ENCODE results near the gene RHPN2. TPM values are rescaled to one million over a fixed set of nuclear protein-coding genes. Genes with fewer than 3 reads are reported as not detected.
"Not testable (repeated sequence)": the region's sequence is repeated elsewhere in the genome, so short reads cannot be mapped to it uniquely, and the experiment has no call there.

Gene RHPN2
- total and polyA plus RNA-seq, 2 donors (not counting 3 experiments of a cell fraction or from before 2014, with no cell fraction given) = 2.3 to 2.7 TPM

DNA sequence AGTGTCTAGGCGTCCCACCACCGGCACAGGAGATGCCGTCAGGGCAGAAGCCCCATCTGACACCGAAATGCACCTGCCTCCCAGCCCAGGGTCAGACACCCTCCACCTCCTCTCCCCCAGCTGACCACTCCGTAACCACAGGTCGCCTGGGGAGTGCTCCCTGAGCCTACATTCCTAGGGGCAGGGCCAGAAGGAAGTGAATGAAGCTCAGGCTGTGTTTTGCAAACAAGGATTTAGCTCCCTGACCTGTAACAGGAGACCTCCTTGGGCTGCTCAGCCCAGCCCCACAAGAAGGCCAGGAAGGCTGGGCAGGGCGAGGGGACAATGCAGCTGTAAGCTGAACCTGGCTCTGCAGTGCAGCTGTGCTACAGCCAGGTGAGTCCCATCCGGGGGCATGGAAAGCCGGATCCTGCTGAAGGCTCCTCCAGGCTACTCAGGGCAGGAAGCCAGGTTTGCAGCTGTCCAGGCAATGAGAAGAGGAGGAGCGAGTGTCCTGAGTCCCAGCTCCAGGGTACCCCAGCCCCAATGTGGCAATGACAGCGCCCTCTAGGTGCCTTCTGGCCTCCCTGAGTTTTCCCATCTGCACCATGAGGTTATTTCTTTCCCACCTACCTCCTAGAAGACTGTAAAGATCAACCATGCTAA lies 42.1 kb downstream of the RHPN2 start:
- no peaks in the 10 kb centered on the region for H3K27me3 ChIP-seq (ENCODE audit: control insufficient read depth in 2 of 2, insufficient read depth in 2 of 2, low read length in 2 of 2)
- H3K27ac ChIP-seq (ENCODE audit: insufficient read depth, low read depth, low read length) = no peak overlapping the region
- no peak for FAIRE-seq
- no peaks in the 10 kb centered on the region for H3K79me2 ChIP-seq (ENCODE audit: control insufficient read depth, insufficient read depth, low read length)
- H3K4me1 ChIP-seq (ENCODE audit: control insufficient read depth, extremely low read depth, insufficient read depth, low read length) = no peaks in the 10 kb centered on the region
- CTCF ChIA-PET = no interaction called here
- BruUV-seq (replicated peaks) = no TSS peak
- POLR2A ChIA-PET = no interaction called here
- dilution Hi-C loops (cut with MboI; ENCODE audit: extremely low pct_ligation_motif_present, low sequenced_read_pairs) = no loop called here
- no peak overlapping the region for H3K4me3 ChIP-seq (replicated peaks in 1 of 3; ENCODE audit: insufficient read depth in 1 of 3, low read depth in 1 of 3, low read length in 3 of 3)
- H2AFZ ChIP-seq (ENCODE audit: low read depth, low read length) = no peak overlapping the region
- intact Hi-C loops (cut with micrococcal nuclease) = no loop called here
- H3K9ac ChIP-seq (replicated peaks; ENCODE audit: extremely low read depth, insufficient read depth, low read length) = no peak overlapping the region
- H4K20me1 ChIP-seq (replicated peaks; ENCODE audit: control insufficient read depth, extremely low read depth, insufficient read depth, low read length) = no peaks in the 10 kb centered on the region
- no peak for DNase-seq (ENCODE audit: low read depth, low spot score)
- no peaks in the 10 kb centered on the region for H3K36me3 ChIP-seq (ENCODE audit: control insufficient read depth in 2 of 2, extremely low read depth in 1 of 2, insufficient read depth in 2 of 2, low read length in 2 of 2)
- no peaks in the 10 kb centered on the region for H3K9me3 ChIP-seq (replicated peaks; ENCODE audit: control insufficient read depth, insufficient read depth, low read length)
- no peak for TF ChIP-seq POLR2AphosphoS5 (IDR thresholded peaks at IDR 0.05; ENCODE audit: insufficient read depth, low read depth, low read length)
- no peak for TF ChIP-seq POLR2A (IDR thresholded peaks at IDR 0.05; ENCODE audit: low read depth, low read length)
- TF ChIP-seq FOS (IDR thresholded peaks at IDR 0.05; ENCODE audit: borderline replicate concordance, insufficient read depth, low read length) = no peak
- TF ChIP-seq MYC (IDR thresholded peaks at IDR 0.05; ENCODE audit: low read depth, low read length) = no peak
- no peak for TF ChIP-seq MAX (IDR thresholded peaks at IDR 0.05; ENCODE audit: insufficient read depth, insufficient read length)
- no peak for TF ChIP-seq JUN (IDR thresholded peaks at IDR 0.05; ENCODE audit: borderline replicate concordance, insufficient read depth, insufficient read length, low read depth)
- TF ChIP-seq EZH2 (IDR thresholded peaks at IDR 0.05; ENCODE audit: borderline replicate concordance, low read depth, low read length, severe bottlenecking) = no peak
- TF ChIP-seq, protein P1, sequence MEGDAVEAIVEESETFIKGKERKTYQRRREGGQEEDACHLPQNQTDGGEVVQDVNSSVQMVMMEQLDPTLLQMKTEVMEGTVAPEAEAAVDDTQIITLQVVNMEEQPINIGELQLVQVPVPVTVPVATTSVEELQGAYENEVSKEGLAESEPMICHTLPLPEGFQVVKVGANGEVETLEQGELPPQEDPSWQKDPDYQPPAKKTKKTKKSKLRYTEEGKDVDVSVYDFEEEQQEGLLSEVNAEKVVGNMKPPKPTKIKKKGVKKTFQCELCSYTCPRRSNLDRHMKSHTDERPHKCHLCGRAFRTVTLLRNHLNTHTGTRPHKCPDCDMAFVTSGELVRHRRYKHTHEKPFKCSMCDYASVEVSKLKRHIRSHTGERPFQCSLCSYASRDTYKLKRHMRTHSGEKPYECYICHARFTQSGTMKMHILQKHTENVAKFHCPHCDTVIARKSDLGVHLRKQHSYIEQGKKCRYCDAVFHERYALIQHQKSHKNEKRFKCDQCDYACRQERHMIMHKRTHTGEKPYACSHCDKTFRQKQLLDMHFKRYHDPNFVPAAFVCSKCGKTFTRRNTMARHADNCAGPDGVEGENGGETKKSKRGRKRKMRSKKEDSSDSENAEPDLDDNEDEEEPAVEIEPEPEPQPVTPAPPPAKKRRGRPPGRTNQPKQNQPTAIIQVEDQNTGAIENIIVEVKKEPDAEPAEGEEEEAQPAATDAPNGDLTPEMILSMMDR (IDR thresholded peaks at IDR 0.05; ENCODE audit: extremely low read depth in 1 of 2, insufficient read depth in 1 of 2, low read depth in 1 of 2, low read length in 2 of 2) = no peak
- no peak for TF ChIP-seq GATA2 (IDR thresholded peaks at IDR 0.05; ENCODE audit: insufficient read depth, insufficient read length, low read depth, low read length)
- H3K4me2 ChIP-seq (ENCODE audit: insufficient read depth, low read length) = no peak overlapping the region
- no peaks in the 10 kb centered on the region for H3K9me1 ChIP-seq (replicated peaks; ENCODE audit: control insufficient read depth, extremely low read depth, insufficient read depth, low read length)

DNA sequence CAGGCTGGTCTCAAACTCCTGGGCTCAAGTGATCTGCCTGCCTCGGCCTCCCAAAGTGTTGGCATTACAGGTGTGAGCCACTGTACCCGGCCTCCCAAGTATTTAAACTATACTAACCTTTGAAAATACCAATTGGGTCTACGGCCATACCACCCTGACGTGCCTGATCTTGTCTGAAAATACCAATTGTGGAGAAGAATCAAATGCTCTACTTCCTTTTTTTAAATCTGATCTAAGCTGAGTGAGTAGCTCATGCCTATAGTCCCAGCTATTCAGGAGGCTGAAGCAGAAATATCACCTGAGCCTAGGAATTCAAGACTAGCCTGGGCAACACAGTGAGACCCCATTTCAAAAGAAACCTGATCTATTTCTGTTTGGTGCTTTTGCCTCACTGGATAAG lies 53.8 kb downstream of the RHPN2 start:
- POLR2A ChIA-PET; CTCF ChIA-PET; H3K27ac ChIP-seq (ENCODE audit: insufficient read depth, low read depth, low read length); H3K9me3 ChIP-seq (replicated peaks; ENCODE audit: control insufficient read depth, insufficient read depth, low read length); intact Hi-C loops (cut with micrococcal nuclease); DNase-seq (ENCODE audit: low read depth, low spot score); H3K9me1 ChIP-seq (replicated peaks; ENCODE audit: control insufficient read depth, extremely low read depth, insufficient read depth, low read length); H3K4me3 ChIP-seq (replicated peaks in 1 of 3; ENCODE audit: insufficient read depth in 1 of 3, low read depth in 1 of 3, low read length in 3 of 3); FAIRE-seq; H3K27me3 ChIP-seq (ENCODE audit: control insufficient read depth in 2 of 2, insufficient read depth in 2 of 2, low read length in 2 of 2); H3K36me3 ChIP-seq (ENCODE audit: control insufficient read depth in 2 of 2, extremely low read depth in 1 of 2, insufficient read depth in 2 of 2, low read length in 2 of 2); H3K9ac ChIP-seq (replicated peaks; ENCODE audit: extremely low read depth, insufficient read depth, low read length); H3K4me1 ChIP-seq (ENCODE audit: control insufficient read depth, extremely low read depth, insufficient read depth, low read length); dilution Hi-C loops (cut with MboI; ENCODE audit: extremely low pct_ligation_motif_present, low sequenced_read_pairs); H3K79me2 ChIP-seq (ENCODE audit: control insufficient read depth, insufficient read depth, low read length); H4K20me1 ChIP-seq (replicated peaks; ENCODE audit: control insufficient read depth, extremely low read depth, insufficient read depth, low read length); H3K4me2 ChIP-seq (ENCODE audit: insufficient read depth, low read length); H2AFZ ChIP-seq (ENCODE audit: low read depth, low read length); BruUV-seq (replicated peaks): not testable (repeated sequence)
